ENCODE measurements around the gene HSPA9.
A peak's percentile ranks its signal among the peaks of the same experiment; 100 is the strongest.

Gene HSPA9

GRCh38 chr5:138538943-138539627 is 36.1 kb downstream of the HSPA9 start:
- no peaks in the 10 kb centered on the region for H3K9me3 ChIP-seq (ENCODE audit: severe bottlenecking)
- H3K27me3 ChIP-seq (ENCODE audit: insufficient read depth, low read depth, severe bottlenecking), result no peaks in the 10 kb centered on the region
- no peak for DNase-seq
- H3K4me3 ChIP-seq (ENCODE audit: low read depth, low read length), result no peak overlapping the region
- no peak overlapping the region for H3K27ac ChIP-seq
- peaks cover 77% of the 10 kb centered on the region for H3K36me3 ChIP-seq
- no peak for TF ChIP-seq CTCF (IDR thresholded peaks at IDR 0.05; ENCODE audit: low read depth, low read length)

- no peaks in the 10 kb centered on the region for H3K9me3 ChIP-seq (ENCODE audit: severe bottlenecking)
- H3K4me3 ChIP-seq (ENCODE audit: low read depth, low read length), result no peak overlapping the region
- H3K27me3 ChIP-seq (ENCODE audit: insufficient read depth, low read depth, severe bottlenecking), result no peaks in the 10 kb centered on the region
- no peak for DNase-seq
- H3K36me3 ChIP-seq, result peaks cover 79% of the 10 kb centered on the region
- TF ChIP-seq CTCF (IDR thresholded peaks at IDR 0.05; ENCODE audit: low read depth, low read length), result peak; percentile 44
- H3K27ac ChIP-seq, result no peak overlapping the region
Measured at GRCh38 chr5:138536665-138537315, 38.4 kb downstream of the HSPA9 start.

GRCh38 chr5:138536215-138536614 is 39.0 kb downstream of the HSPA9 start:
- TF ChIP-seq CTCF (IDR thresholded peaks at IDR 0.05; ENCODE audit: low read depth, low read length), result no peak
- Histone ChIP-seq H3K9me3 (ENCODE audit: severe bottlenecking) (no peaks in the 10 kb centered on the region), H3K36me3 (peaks cover 74% of the 10 kb centered on the region), H3K4me3 (ENCODE audit: low read depth, low read length) (no peak overlapping the region), H3K27ac (no peak overlapping the region), H3K27me3 (ENCODE audit: insufficient read depth, low read depth, severe bottlenecking) (no peaks in the 10 kb centered on the region)
- no peak for DNase-seq

GRCh38 chr5:138533973-138534941 is 40.9 kb downstream of the HSPA9 start:
- TF ChIP-seq CTCF (IDR thresholded peaks at IDR 0.05; ENCODE audit: low read depth, low read length), result no peak
- Histone ChIP-seq H3K36me3 (peaks cover 69% of the 10 kb centered on the region), H3K27me3 (ENCODE audit: insufficient read depth, low read depth, severe bottlenecking) (no peaks in the 10 kb centered on the region), H3K27ac (no peak overlapping the region), H3K9me3 (ENCODE audit: severe bottlenecking) (no peaks in the 10 kb centered on the region), H3K4me3 (ENCODE audit: low read depth, low read length) (no peak overlapping the region)
- DNase-seq, result no peak

- Histone ChIP-seq H3K27ac (no peak overlapping the region), H3K36me3 (peaks cover 52% of the 10 kb centered on the region), H3K9me3 (ENCODE audit: severe bottlenecking) (no peaks in the 10 kb centered on the region)
Measured at GRCh38 chr5:138529812-138530211, 45.4 kb downstream of the HSPA9 start.

More at GRCh38 chr5:138529812-138530211, 45.4 kb downstream of the HSPA9 start:
- TF ChIP-seq CTCF (IDR thresholded peaks at IDR 0.05; ENCODE audit: low read depth, low read length), result no peak
- Histone ChIP-seq H3K4me3 (ENCODE audit: low read depth, low read length) (no peak overlapping the region), H3K27me3 (ENCODE audit: insufficient read depth, low read depth, severe bottlenecking) (no peaks in the 10 kb centered on the region)
- DNase-seq, result no peak
